PC-9 (cell line): ENCODE measurements around the gene C9orf85.

Experiments
- CTCF ChIP-seq: fragments of 200-600 bp; sonication (generic); conservative IDR thresholded peaks from 2 replicates; pipeline ENCODE4 v1.6.1; 2017; ENCODE audit warnings: mixed run types, antibody characterized with exemption, mild to moderate bottlenecking, moderate library complexity
- EZH2 ChIP-seq: fragments of 200-600 bp; sonication (generic); IDR thresholded peaks from 2 replicates; pipeline ENCODE4 v1.8.0; 2017; ENCODE audit warnings: antibody characterized with exemption, low read depth

GRCh38 chr9:71965403-71965802, 54.0 kb downstream of the C9orf85 start:
- TF ChIP-seq CTCF (no peak), EZH2 (no peak)
